ENCODE measurements around the gene TBRG4. TPM values are rescaled to one million over a fixed set of nuclear protein-coding genes. Genes with fewer than 3 reads are reported as not detected.

TBRG4 gene
- total RNA-seq, 4 donors from 2014 or later, result 45.7 to 60.1 (median 53.7) TPM

DNA sequence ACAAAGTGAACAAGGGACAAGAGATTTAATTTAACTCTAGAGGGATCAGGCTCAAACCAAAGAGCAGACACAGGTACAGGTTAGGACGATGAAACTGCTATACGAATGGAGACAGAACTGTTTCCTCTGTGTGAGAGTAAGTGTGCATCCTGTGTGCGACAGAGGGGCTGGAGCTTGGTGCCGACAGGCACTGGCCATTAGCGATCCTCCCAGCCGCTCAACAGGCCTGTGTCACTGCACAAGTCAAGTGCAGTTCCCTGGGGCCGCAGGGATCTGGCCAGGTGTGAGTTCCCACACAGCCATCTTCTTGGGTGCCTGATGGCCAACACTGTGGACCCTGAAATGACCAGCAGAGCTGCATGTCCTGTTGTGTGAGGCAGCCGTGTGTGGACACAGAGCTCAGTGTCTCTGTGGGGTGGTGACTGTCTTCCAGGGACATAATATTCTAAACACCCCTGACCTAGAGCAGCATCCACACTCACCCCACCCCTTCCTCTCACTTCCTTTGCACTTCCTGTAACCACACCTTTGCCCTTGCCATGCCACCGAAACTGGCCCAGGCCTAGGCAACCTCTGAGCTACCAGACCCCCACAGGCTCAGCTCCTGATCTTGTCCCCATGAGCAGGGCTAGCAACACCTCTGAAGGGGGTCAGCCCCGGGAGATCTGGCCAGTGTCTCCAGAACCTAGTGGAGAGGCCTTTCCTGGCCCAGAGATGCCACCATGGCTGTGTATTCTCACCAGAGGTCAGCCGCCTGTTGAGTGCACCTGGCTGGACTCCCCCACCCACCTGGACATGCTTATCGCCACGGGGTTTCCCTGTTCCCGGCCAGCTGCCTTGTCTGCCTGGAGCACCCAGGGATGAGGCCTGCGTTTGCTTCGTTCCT is 11.7 kb upstream of the TBRG4 start:
- H3K27ac ChIP-seq (replicated peaks in 1 of 4), result no peak overlapping the region
- no peak for TF ChIP-seq EP300 (IDR thresholded peaks at IDR 0.05)
- TF ChIP-seq CTCF (IDR thresholded peaks at IDR 0.05), result no peak
- TF ChIP-seq POLR2AphosphoS5 (IDR thresholded peaks at IDR 0.05), result no peak
- TF ChIP-seq POLR2A (IDR thresholded peaks at IDR 0.05; ENCODE audit: low read depth), result no peak

GRCh38 chr7:45119550-45119949 is 8.1 kb upstream of the TBRG4 start:
- Histone ChIP-seq H3K4me1 (no peaks in the 10 kb centered on the region), H3K27me3 (peaks cover 0 to 19% (median 0%) of the 10 kb centered on the region in 4 donors), H3K4me3 (no peak overlapping the region), H3K9me3 (no peaks in the 10 kb centered on the region), H3K27ac (replicated peaks in 1 of 4) (no peak overlapping the region), H3K36me3 (no peaks in the 10 kb centered on the region)
- WGBS, result 91% methylated on average over 3 of the region's 3 CpGs
- TF ChIP-seq EP300 (IDR thresholded peaks at IDR 0.05) (no peak), CTCF (IDR thresholded peaks at IDR 0.05) (no peak), POLR2A (IDR thresholded peaks at IDR 0.05; ENCODE audit: low read depth) (no peak), POLR2AphosphoS5 (IDR thresholded peaks at IDR 0.05) (no peak)
- intact Hi-C loops (cut with DNase I), result no loop called here
- DNase-seq (ENCODE audit: extremely low spot score), result no peak

More for the DNA sequence above, 11.7 kb upstream of the TBRG4 start:
- no peak overlapping the region for H3K4me3 ChIP-seq
- WGBS, result 83% methylated on average over 13 of the region's 16 CpGs
- no peaks in the 10 kb centered on the region for H3K36me3 ChIP-seq
- no peaks in the 10 kb centered on the region for H3K4me1 ChIP-seq
- intact Hi-C loops (cut with DNase I), result loop anchor here (10.0 kb wide), 1 partner anchor 248 kb away; no protein-coding TSS in a partner anchor
- H3K9me3 ChIP-seq, result no peaks in the 10 kb centered on the region
- peaks cover 0 to 10% (median 0%) of the 10 kb centered on the region in 4 donors for H3K27me3 ChIP-seq
- DNase-seq (ENCODE audit: extremely low spot score), result no peak

GRCh38 chr7:45118889-45119331 is 7.4 kb upstream of the TBRG4 start:
- 100% methylated on average over 1 of the region's 3 CpGs for WGBS
- no peak for TF ChIP-seq CTCF (IDR thresholded peaks at IDR 0.05)
- TF ChIP-seq POLR2A (IDR thresholded peaks at IDR 0.05; ENCODE audit: low read depth), result no peak
- no peak for TF ChIP-seq POLR2AphosphoS5 (IDR thresholded peaks at IDR 0.05)
- TF ChIP-seq EP300 (IDR thresholded peaks at IDR 0.05), result no peak
- intact Hi-C loops (cut with DNase I), result no loop called here

DNA sequence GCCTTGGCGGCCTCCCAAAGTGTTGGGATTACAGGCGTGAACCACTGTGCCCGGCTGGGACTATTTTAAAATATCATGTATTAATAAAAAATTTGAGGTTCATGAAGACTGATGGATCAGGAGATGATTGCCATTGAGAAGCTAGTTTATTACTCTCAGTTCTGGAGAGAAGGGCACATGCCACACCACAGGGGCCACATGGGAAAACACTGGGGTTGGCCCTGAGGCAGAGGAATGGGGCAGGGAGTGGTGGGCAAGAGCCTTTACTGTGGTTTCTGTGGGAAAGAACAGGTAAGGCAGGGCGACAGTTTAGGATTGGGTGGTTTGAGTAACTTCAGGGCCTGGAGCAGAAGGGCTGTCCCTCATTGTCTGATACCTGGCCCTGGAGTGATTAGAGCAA is 6.8 kb upstream of the TBRG4 start:
- no peak for DNase-seq (ENCODE audit: extremely low spot score)
- no peak overlapping the region for H3K27ac ChIP-seq (replicated peaks in 1 of 4)
- no peaks in the 10 kb centered on the region for H3K9me3 ChIP-seq
- no peaks in the 10 kb centered on the region for H3K36me3 ChIP-seq
- no peaks in the 10 kb centered on the region for H3K4me1 ChIP-seq
- H3K27me3 ChIP-seq, result peaks cover 0 to 19% (median 0%) of the 10 kb centered on the region in 4 donors
- no peak for TF ChIP-seq POLR2A (IDR thresholded peaks at IDR 0.05; ENCODE audit: low read depth)
- TF ChIP-seq POLR2AphosphoS5 (IDR thresholded peaks at IDR 0.05), result no peak
- no peak for TF ChIP-seq EP300 (IDR thresholded peaks at IDR 0.05)
- no peak for TF ChIP-seq CTCF (IDR thresholded peaks at IDR 0.05)
- intact Hi-C loops (cut with DNase I), result no loop called here
- 77% methylated on average over 4 of the region's 4 CpGs for WGBS
- H3K4me3 ChIP-seq, result no peak overlapping the region

More at GRCh38 chr7:45118889-45119331, 7.4 kb upstream of the TBRG4 start:
- H3K4me1 ChIP-seq, result no peaks in the 10 kb centered on the region
- H3K9me3 ChIP-seq, result no peaks in the 10 kb centered on the region
- H3K27ac ChIP-seq (replicated peaks in 1 of 4), result no peak overlapping the region
- H3K4me3 ChIP-seq, result no peak overlapping the region
- no peaks in the 10 kb centered on the region for H3K36me3 ChIP-seq
- H3K27me3 ChIP-seq, result peaks cover 0 to 19% (median 0%) of the 10 kb centered on the region in 4 donors
- DNase-seq (ENCODE audit: extremely low spot score), result no peak

Measured in esophagus muscularis mucosa (tissue), 4 donors.